ENCODE measurements around the gene B3GALT5. TPM values are rescaled to one million over a fixed set of nuclear protein-coding genes. Genes with fewer than 3 reads are reported as not detected.
A peak's percentile ranks its signal among the peaks of the same experiment; 100 is the strongest.

B3GALT5 gene
- total RNA-seq, 1 donor from 2014 or later: 0.06 TPM

- no peak for DNase-seq (ENCODE audit: low spot score)
These were observed 31.4 kb downstream of the B3GALT5 start for GRCh38 chr21:39644062-39644560.

GRCh38 chr21:39645331-39645730 is 32.6 kb downstream of the B3GALT5 start:
- DNase-seq (ENCODE audit: low spot score): no peak

- no peak for DNase-seq (ENCODE audit: low spot score)
These were observed 34.7 kb downstream of the B3GALT5 start for GRCh38 chr21:39647476-39647875.

- no peak for DNase-seq (ENCODE audit: low spot score)
These were observed 36.1 kb downstream of the B3GALT5 start for GRCh38 chr21:39648879-39649278.

GRCh38 chr21:39649526-39649925 is 36.8 kb downstream of the B3GALT5 start:
- DNase-seq (ENCODE audit: low spot score): peak; percentile 60

GRCh38 chr21:39650306-39650705 is 37.6 kb downstream of the B3GALT5 start:
- no peak for DNase-seq (ENCODE audit: low spot score)

- no peak for DNase-seq (ENCODE audit: low spot score)
These were observed 38.1 kb downstream of the B3GALT5 start for GRCh38 chr21:39650801-39651200.

- no peak for DNase-seq (ENCODE audit: low spot score)
These were observed 38.5 kb downstream of the B3GALT5 start for GRCh38 chr21:39651206-39651605.

- DNase-seq (ENCODE audit: low spot score): no peak
These were observed 42.2 kb downstream of the B3GALT5 start for GRCh38 chr21:39654951-39655350.

GRCh38 chr21:39655589-39655988 is 42.8 kb downstream of the B3GALT5 start:
- no peak for DNase-seq (ENCODE audit: low spot score)

- no peak for DNase-seq (ENCODE audit: low spot score)
These were observed 43.5 kb downstream of the B3GALT5 start for GRCh38 chr21:39656209-39656608.

GRCh38 chr21:39657091-39657689 is 44.5 kb downstream of the B3GALT5 start:
- DNase-seq (ENCODE audit: low spot score): no peak

GRCh38 chr21:39658066-39658465 is 45.3 kb downstream of the B3GALT5 start:
- no peak for DNase-seq (ENCODE audit: low spot score)

- no peak for DNase-seq (ENCODE audit: low spot score)
These were observed 46.5 kb downstream of the B3GALT5 start for GRCh38 chr21:39659070-39659815.

GRCh38 chr21:39660191-39660980 is 47.6 kb downstream of the B3GALT5 start:
- no peak for DNase-seq (ENCODE audit: low spot score)

GRCh38 chr21:39661121-39661520 is 48.4 kb downstream of the B3GALT5 start:
- peak; percentile 77 for DNase-seq (ENCODE audit: low spot score)

GRCh38 chr21:39661740-39662139 is 49.0 kb downstream of the B3GALT5 start:
- peak; percentile 59 for DNase-seq (ENCODE audit: low spot score)

GRCh38 chr21:39662411-39662953 is 49.7 kb downstream of the B3GALT5 start:
- DNase-seq (ENCODE audit: low spot score): no peak

GRCh38 chr21:39663066-39663465 is 50.3 kb downstream of the B3GALT5 start:
- no peak for DNase-seq (ENCODE audit: low spot score)

- DNase-seq (ENCODE audit: low spot score): no peak
These were observed 51.2 kb downstream of the B3GALT5 start for GRCh38 chr21:39663742-39664492.

- DNase-seq (ENCODE audit: low spot score): no peak
These were observed 51.8 kb downstream of the B3GALT5 start for GRCh38 chr21:39664586-39664985.
